Astrocyte (in vitro differentiated cells and primary cell): ENCODE measurements around the gene EDN2. TPM values are rescaled to one million over a fixed set of nuclear protein-coding genes. Genes with fewer than 3 reads are reported as not detected.

Experiments
- DNase-seq: peaks from one replicate; pipeline ENCODE4 v3.0.0-alpha.2; 2010; ENCODE audit warnings: low read depth
- FAIRE-seq: peaks from 2 replicates; lab custom pipeline; 2011; peaks lifted over from hg19 to GRCh38; lab: Jason Lieb, UNC
- H2AFZ ChIP-seq: 2 replicates; pipeline ENCODE4 v1.6.0; 2012; ENCODE audit warnings: low read depth, low read length, inconsistent platforms
- H3K27ac ChIP-seq: 2 replicates; pipeline ENCODE4 v1.5.1; 2011; ENCODE audit warnings: low read depth, low read length, inconsistent platforms
- H3K27me3 ChIP-seq: 2 replicates; pipeline ENCODE4 v1.6.0; 2011; ENCODE audit warnings: low read length, inconsistent platforms; ENCODE audit not compliant: insufficient read depth
- H3K36me3 ChIP-seq: 2 replicates; pipeline ENCODE4 v1.5.1; 2011; ENCODE audit warnings: low read length, inconsistent platforms; ENCODE audit not compliant: insufficient read depth
- H3K4me1 ChIP-seq: 2 replicates; pipeline ENCODE4 v1.5.1; 2011; ENCODE audit warnings: low read length, inconsistent platforms; ENCODE audit not compliant: insufficient read depth
- H3K4me2 ChIP-seq: 2 replicates; pipeline ENCODE4 v1.6.0; 2012; ENCODE audit warnings: low read length, inconsistent platforms
- H3K4me3 ChIP-seq: 2 replicates; pipeline ENCODE4 v1.5.1; 2011; ENCODE audit warnings: low read depth, mild to moderate bottlenecking, low read length, inconsistent platforms; ENCODE audit not compliant: insufficient read depth
- H3K79me2 ChIP-seq: 2 replicates; pipeline ENCODE4 v1.6.0; 2012; ENCODE audit warnings: mild to moderate bottlenecking, low read length, inconsistent platforms; ENCODE audit not compliant: insufficient read depth
- H3K9ac ChIP-seq: 2 replicates; pipeline ENCODE4 v1.6.0; 2012; ENCODE audit warnings: mild to moderate bottlenecking, low read length, inconsistent platforms
- H3K9me3 ChIP-seq: 2 replicates; pipeline ENCODE4 v1.5.1; 2012; ENCODE audit warnings: low read depth, mild to moderate bottlenecking, low read length, inconsistent platforms; ENCODE audit not compliant: insufficient read depth
- H4K20me1 ChIP-seq: 2 replicates; pipeline ENCODE4 v1.6.0; 2012; ENCODE audit warnings: low read length, inconsistent platforms; ENCODE audit not compliant: insufficient read depth
- H3K27ac Mint-ChIP-seq: one replicate; pipeline ENCODE4 v1.8.0; 2021; ENCODE audit warnings: mild to moderate bottlenecking, mixed read lengths; ENCODE audit not compliant: unreplicated experiment
- H3K27me3 Mint-ChIP-seq: one replicate; pipeline ENCODE4 v1.8.0; 2021; ENCODE audit warnings: low read depth, mixed read lengths; ENCODE audit not compliant: unreplicated experiment
- H3K36me3 Mint-ChIP-seq: one replicate; pipeline ENCODE4 v1.8.0; 2021; ENCODE audit warnings: low read depth, mixed read lengths; ENCODE audit not compliant: unreplicated experiment
- H3K4me1 Mint-ChIP-seq: one replicate; pipeline ENCODE4 v1.8.0; 2021; ENCODE audit warnings: low read depth, mixed read lengths; ENCODE audit not compliant: unreplicated experiment
- H3K4me3 Mint-ChIP-seq: one replicate; pipeline ENCODE4 v1.8.0; 2021; ENCODE audit warnings: mild to moderate bottlenecking, moderate library complexity, mixed read lengths; ENCODE audit not compliant: unreplicated experiment
- H3K9me3 Mint-ChIP-seq: one replicate; pipeline ENCODE4 v1.8.0; 2021; ENCODE audit warnings: mild to moderate bottlenecking, mixed read lengths; ENCODE audit not compliant: unreplicated experiment
- EZH2 ChIP-seq: IDR thresholded peaks from 2 replicates; pipeline ENCODE4 v1.6.1; 2012; ENCODE audit warnings: mild to moderate bottlenecking, low read length, inconsistent platforms; ENCODE audit not compliant: insufficient read depth
- total RNA-seq: library from RNA; stranded (reverse); gene quantifications from 2 replicates; pipeline ENCODE4 v1.2.1, GENCODE V29; 2021
- TF ChIP-seq, protein P1 (sequence below): IDR thresholded peaks from 2 replicates; pipeline ENCODE4 v1.5.1; 2011; ENCODE audit warnings: low read depth, mild to moderate bottlenecking, inconsistent platforms, low read length, moderate library complexity; ENCODE audit not compliant: insufficient read depth

The EDN2 gene
- total RNA-seq, 1 donor from 2014 or later: 0.45 TPM

DNA sequence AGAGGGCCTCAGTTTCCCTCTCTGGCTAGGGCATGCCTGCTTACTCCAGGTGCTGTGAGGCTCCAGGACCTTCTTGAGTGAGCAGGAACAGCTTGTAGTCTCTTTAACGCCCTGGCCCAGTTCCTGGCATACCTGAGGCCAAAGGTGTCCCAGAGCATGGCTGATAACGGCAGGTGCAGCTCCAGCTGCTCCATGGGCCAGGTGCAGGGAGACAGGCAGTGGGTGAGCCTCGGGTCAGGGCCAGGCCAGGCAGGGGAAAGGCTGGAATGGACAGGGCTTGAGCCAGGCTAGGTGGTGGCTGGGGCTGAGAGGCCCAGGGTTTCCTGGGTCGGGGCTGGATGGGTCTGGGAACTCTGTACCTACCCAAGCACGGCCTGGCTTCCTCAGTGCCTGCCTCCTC lies 18.3 kb downstream of the EDN2 start:
- no peaks in the 10 kb centered on the region for H3K4me1 Mint-ChIP-seq
- no peaks in the 10 kb centered on the region for H3K9me3 Mint-ChIP-seq
- Histone ChIP-seq H3K79me2 (no peaks in the 10 kb centered on the region), H3K9ac (no peak overlapping the region), H3K4me3 (no peak overlapping the region), H3K36me3 (no peaks in the 10 kb centered on the region), H4K20me1 (no peaks in the 10 kb centered on the region), H2AFZ (no peak overlapping the region), H3K4me1 (no peaks in the 10 kb centered on the region), H3K27me3 (peaks cover 3% of the 10 kb centered on the region), H3K9me3 (no peaks in the 10 kb centered on the region), H3K27ac (no peak overlapping the region), H3K4me2 (no peak overlapping the region)
- no peak overlapping the region for H3K27ac Mint-ChIP-seq
- TF ChIP-seq EZH2: no peak
- TF ChIP-seq, protein P1, sequence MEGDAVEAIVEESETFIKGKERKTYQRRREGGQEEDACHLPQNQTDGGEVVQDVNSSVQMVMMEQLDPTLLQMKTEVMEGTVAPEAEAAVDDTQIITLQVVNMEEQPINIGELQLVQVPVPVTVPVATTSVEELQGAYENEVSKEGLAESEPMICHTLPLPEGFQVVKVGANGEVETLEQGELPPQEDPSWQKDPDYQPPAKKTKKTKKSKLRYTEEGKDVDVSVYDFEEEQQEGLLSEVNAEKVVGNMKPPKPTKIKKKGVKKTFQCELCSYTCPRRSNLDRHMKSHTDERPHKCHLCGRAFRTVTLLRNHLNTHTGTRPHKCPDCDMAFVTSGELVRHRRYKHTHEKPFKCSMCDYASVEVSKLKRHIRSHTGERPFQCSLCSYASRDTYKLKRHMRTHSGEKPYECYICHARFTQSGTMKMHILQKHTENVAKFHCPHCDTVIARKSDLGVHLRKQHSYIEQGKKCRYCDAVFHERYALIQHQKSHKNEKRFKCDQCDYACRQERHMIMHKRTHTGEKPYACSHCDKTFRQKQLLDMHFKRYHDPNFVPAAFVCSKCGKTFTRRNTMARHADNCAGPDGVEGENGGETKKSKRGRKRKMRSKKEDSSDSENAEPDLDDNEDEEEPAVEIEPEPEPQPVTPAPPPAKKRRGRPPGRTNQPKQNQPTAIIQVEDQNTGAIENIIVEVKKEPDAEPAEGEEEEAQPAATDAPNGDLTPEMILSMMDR: no peak
- FAIRE-seq: no peak
- no peaks in the 10 kb centered on the region for H3K36me3 Mint-ChIP-seq
- no peak overlapping the region for H3K4me3 Mint-ChIP-seq
- DNase-seq: no peak
- H3K27me3 Mint-ChIP-seq: peaks cover 46% of the 10 kb centered on the region

GRCh38 chr1:41465741-41466140 lies 18.7 kb downstream of the EDN2 start:
- Histone ChIP-seq H3K27me3 (peaks cover 3% of the 10 kb centered on the region), H3K9me3 (no peaks in the 10 kb centered on the region), H3K4me2 (no peak overlapping the region), H4K20me1 (no peaks in the 10 kb centered on the region), H2AFZ (no peak overlapping the region), H3K4me1 (no peaks in the 10 kb centered on the region), H3K9ac (no peak overlapping the region), H3K4me3 (no peak overlapping the region), H3K27ac (no peak overlapping the region), H3K36me3 (no peaks in the 10 kb centered on the region), H3K79me2 (no peaks in the 10 kb centered on the region)
- Mint-ChIP-seq H3K27ac (no peak overlapping the region), H3K27me3 (peaks cover 43% of the 10 kb centered on the region), H3K36me3 (no peaks in the 10 kb centered on the region), H3K9me3 (no peaks in the 10 kb centered on the region), H3K4me3 (no peak overlapping the region), H3K4me1 (no peaks in the 10 kb centered on the region)
- FAIRE-seq (no peak), DNase-seq (no peak)
- TF ChIP-seq EZH2: no peak
- TF ChIP-seq, protein P1: no peak

- no peaks in the 10 kb centered on the region for H4K20me1 ChIP-seq
These were observed 19.6 kb downstream of the EDN2 start for GRCh38 chr1:41464885-41465284.

More at GRCh38 chr1:41464885-41465284, 19.6 kb downstream of the EDN2 start:
- TF ChIP-seq, protein P1: no peak
- no peak for TF ChIP-seq EZH2
- H3K9me3 ChIP-seq: no peaks in the 10 kb centered on the region
- no peaks in the 10 kb centered on the region for H3K79me2 ChIP-seq
- Mint-ChIP-seq H3K9me3 (peaks cover 2% of the 10 kb centered on the region), H3K4me1 (no peaks in the 10 kb centered on the region), H3K36me3 (peaks cover 3% of the 10 kb centered on the region), H3K4me3 (no peak overlapping the region), H3K27me3 (peaks cover 40% of the 10 kb centered on the region), H3K27ac (no peak overlapping the region)
- no peak overlapping the region for H3K9ac ChIP-seq
- no peaks in the 10 kb centered on the region for H3K36me3 ChIP-seq
- H2AFZ ChIP-seq: no peak overlapping the region
- FAIRE-seq (no peak), DNase-seq (no peak)
- no peaks in the 10 kb centered on the region for H3K4me1 ChIP-seq
- no peak overlapping the region for H3K27ac ChIP-seq
- peaks cover 3% of the 10 kb centered on the region for H3K27me3 ChIP-seq
- H3K4me3 ChIP-seq: no peak overlapping the region
- no peak overlapping the region for H3K4me2 ChIP-seq
